ENCODE results near the gene DRD5. TPM values are rescaled to one million over a fixed set of nuclear protein-coding genes. Genes with fewer than 3 reads are reported as not detected.

DRD5 gene
- not detected in 2 replicates for total RNA-seq

GRCh38 chr4:9781343-9782135, at the start of gene DRD5:
TSS of gene DRD5 (plus strand) at chr4:9781634. CDS start at chr4:9782030, 396 bp downstream.

Other genes with a start within 250 kb of the DRD5 start
- 2.8 TPM in 1 of 2 replicates, not detected in the other for gene SLC2A9, start 239.9 kb downstream of the DRD5 start, total RNA-seq